Small intestine (tissue), 7 donors: ENCODE data around the gene POLD3. TPM values are rescaled to one million over a fixed set of nuclear protein-coding genes. Genes with fewer than 3 reads are reported as not detected.
A peak's percentile ranks its signal among the peaks of the same experiment; 100 is the strongest.
"Not testable (repeated sequence)": the region's sequence is repeated elsewhere in the genome, so short reads cannot be mapped to it uniquely, and the experiment has no call there.

Source experiments
- DNase-seq, 2 donors: peaks; one replicate each; pipeline versions ENCODE4 v3.0.0 to v3.0.0-alpha.2; 2013
- FAIRE-seq: peaks from 2 replicates; lab custom pipeline; 2012; peaks lifted over from hg19 to GRCh38; lab: Jason Lieb, UNC
- H3K27ac ChIP-seq, 3 donors: one replicate each; pipeline ENCODE4 v1.5.1; 2013; ENCODE audit warnings: low read length in 2 of 3, mild to moderate bottlenecking in 2 of 3, control low read depth in 1 of 3, inconsistent platforms in 1 of 3, low read depth in 1 of 3, moderate library complexity in 1 of 3
- H3K27me3 ChIP-seq, 3 donors: one replicate each; pipeline ENCODE4 v1.6.1; 2013; ENCODE audit warnings: low read length in 3 of 3, inconsistent platforms in 1 of 3; ENCODE audit not compliant: control insufficient read depth in 3 of 3, insufficient read depth in 3 of 3
- H3K36me3 ChIP-seq, 3 donors: one replicate each; pipeline ENCODE4 v1.6.1; 2013; ENCODE audit warnings: low read length in 3 of 3, inconsistent platforms in 1 of 3, low read depth in 1 of 3, mild to moderate bottlenecking in 1 of 3, moderate library complexity in 1 of 3; ENCODE audit not compliant: control insufficient read depth in 3 of 3, insufficient read depth in 2 of 3
- H3K4me1 ChIP-seq, 3 donors: one replicate each; pipeline ENCODE4 v1.6.1; 2013; ENCODE audit warnings: low read length in 2 of 3, inconsistent platforms in 1 of 3, low read depth in 1 of 3, mild to moderate bottlenecking in 1 of 3, moderate library complexity in 1 of 3; ENCODE audit not compliant: control insufficient read depth in 3 of 3, insufficient read depth in 2 of 3
- H3K4me3 ChIP-seq, 3 donors: one replicate each; pipeline ENCODE4 v1.5.1; 2013; ENCODE audit warnings: low read length in 3 of 3, control low read depth in 1 of 3, inconsistent platforms in 1 of 3, low read depth in 1 of 3, mild to moderate bottlenecking in 1 of 3, moderate library complexity in 1 of 3
- H3K9me3 ChIP-seq, 2 donors: one replicate each; pipeline ENCODE4 v1.6.1; 2013; ENCODE audit warnings: low read depth in 1 of 2, low read length in 1 of 2; ENCODE audit not compliant: control insufficient read depth in 2 of 2, insufficient read depth in 1 of 2
- WGBS, 3 donors: extraction: QIAGEN DNeasy Blood & Tissue Kit; methylation state at CpG; one replicate each; pipeline ENCODE4 v1.1.7; 2013; 5-methylcytosine and 5-hydroxymethylcytosine counted together
- polyA plus RNA-seq, 4 donors: library from polyadenylated mRNA; stranded (reverse) in 3 of 4; unstranded in 1 of 4; fragments of 200-250 nt in 3 of 4; fragments of 120-200 nt in 1 of 4; gene quantifications; one replicate each; pipeline versions ENCODE4 v1.2.1 to v1.2.3, GENCODE V29; 2013
- donor health status: healthy with polysubstance abuse.
- donor health status: control.
- donor health status: control.
- donor health status: Bipolar disorder and iron deficiency.
- donor health status: healthy.

The POLD3 gene
- polyA plus RNA-seq, 4 donors: 11.1 to 25.9 (median 14.1) TPM

DNA sequence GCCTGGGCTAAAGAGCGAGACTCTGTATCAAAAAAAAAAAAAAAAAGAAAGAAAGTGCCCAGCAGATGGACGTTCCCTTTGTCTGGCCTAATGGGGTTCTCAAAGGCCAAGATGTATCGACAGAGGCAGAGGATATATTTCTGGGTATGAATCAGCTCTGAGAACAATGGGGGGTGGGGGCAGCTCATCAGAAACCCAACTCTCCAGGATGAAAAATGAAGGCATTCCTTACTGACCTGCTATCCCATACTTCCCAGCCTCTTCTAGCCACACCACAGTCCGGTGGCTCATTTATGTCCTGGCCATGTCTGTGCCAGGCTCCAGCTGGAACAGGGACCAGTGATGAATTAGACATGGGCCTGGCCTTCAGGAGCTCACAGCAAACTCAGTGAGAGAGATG, 15.2 kb upstream of the POLD3 start:
- FAIRE-seq: no peak
- DNase-seq: no peak
- H3K27me3 ChIP-seq: no peaks in the 10 kb centered on the region
- no peaks in the 10 kb centered on the region for H3K36me3 ChIP-seq
- no peak overlapping the region for H3K27ac ChIP-seq
- H3K9me3 ChIP-seq: no peaks in the 10 kb centered on the region
- H3K4me3 ChIP-seq: no peak overlapping the region
- H3K4me1 ChIP-seq: peaks cover 0 to 10% (median 0%) of the 10 kb centered on the region in 3 donors
- WGBS, 3 donors: 82 to 88% (median 83%) methylated on average over 4 of the region's 4 CpGs

GRCh38 chr11:74577624-74578396, 14.6 kb upstream of the POLD3 start:
- H3K27ac ChIP-seq: no peak overlapping the region
- no peak for FAIRE-seq

GRCh38 chr11:74579577-74580270, 12.7 kb upstream of the POLD3 start:
- no peak for FAIRE-seq

More at GRCh38 chr11:74577624-74578396, 14.6 kb upstream of the POLD3 start:
- H3K9me3 ChIP-seq: no peaks in the 10 kb centered on the region
- H3K27me3 ChIP-seq: no peaks in the 10 kb centered on the region
- peaks cover 0 to 10% (median 3%) of the 10 kb centered on the region in 3 donors for H3K4me1 ChIP-seq
- no peak for DNase-seq
- WGBS, 3 donors: 76 to 85% (median 79%) methylated on average over 6 of the region's 6 CpGs
- no peak overlapping the region for H3K4me3 ChIP-seq
- no peaks in the 10 kb centered on the region for H3K36me3 ChIP-seq

GRCh38 chr11:74581954-74582547, 10.3 kb upstream of the POLD3 start:
- H3K4me1 ChIP-seq: peaks cover 0 to 6% (median 5%) of the 10 kb centered on the region in 3 donors
- no peaks in the 10 kb centered on the region for H3K9me3 ChIP-seq
- peak overlapping the region in 1 of 3 donors; percentile 80 for H3K27ac ChIP-seq
- 30 to 63% (median 42%) methylated on average over 4 of the region's 4 CpGs for WGBS, 3 donors
- H3K36me3 ChIP-seq: no peaks in the 10 kb centered on the region
- FAIRE-seq: no peak
- no peak overlapping the region for H3K4me3 ChIP-seq
- DNase-seq: peak; percentile 81 to 97
- no peaks in the 10 kb centered on the region for H3K27me3 ChIP-seq

More at GRCh38 chr11:74579577-74580270, 12.7 kb upstream of the POLD3 start:
- Histone ChIP-seq H3K4me1 (peaks cover 0 to 6% (median 5%) of the 10 kb centered on the region in 3 donors), H3K9me3 (no peaks in the 10 kb centered on the region), H3K27ac (peak overlapping the region in 1 of 3 donors; percentile 3), H3K27me3 (no peaks in the 10 kb centered on the region), H3K36me3 (no peaks in the 10 kb centered on the region), H3K4me3 (no peak overlapping the region)
- whole genome bisulfite sequencing, 3 donors: 31 to 59% (median 36%) methylated on average over 6 of the region's 6 CpGs
- DNase-seq: peak in 1 of 2 donors; percentile 55

- DNase-seq (peak; percentile 50 to 97), FAIRE-seq (no peak)
- Histone ChIP-seq H3K27ac (peak overlapping the region in 2 of 3 donors; percentile 50 to 80), H3K4me3 (no peak overlapping the region), H3K36me3 (no peaks in the 10 kb centered on the region), H3K4me1 (peaks cover 0 to 6% (median 5%) of the 10 kb centered on the region in 3 donors), H3K27me3 (no peaks in the 10 kb centered on the region), H3K9me3 (no peaks in the 10 kb centered on the region)
- 42 to 69% (median 57%) methylated on average over 3 of the region's 3 CpGs for WGBS, 3 donors
Measured at GRCh38 chr11:74583024-74583624, 9.3 kb upstream of the POLD3 start.

GRCh38 chr11:74590492-74590891, 1.9 kb upstream of the POLD3 start:
- H3K27ac ChIP-seq: not testable (repeated sequence)
- WGBS, 3 donors: 88 to 94% (median 90%) methylated on average over 6 to 7 of the region's 7 CpGs

DNA sequence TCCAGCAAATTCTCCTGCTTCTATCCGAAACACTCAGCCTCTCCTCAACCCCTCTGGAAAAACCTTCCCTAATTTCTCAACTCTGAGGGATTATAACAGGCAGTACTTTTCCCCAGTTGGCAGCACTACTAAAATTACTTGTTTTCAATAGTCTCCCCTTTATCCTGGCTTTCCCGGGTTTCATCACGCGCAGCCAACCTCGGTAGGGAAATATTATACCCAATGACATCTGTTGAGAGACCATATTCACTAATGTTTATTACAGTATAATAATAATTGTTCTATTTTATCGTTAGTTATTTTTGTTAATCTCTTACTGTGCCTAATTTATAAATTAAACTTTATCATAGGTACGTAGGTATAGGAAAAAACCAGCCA, 330 bp upstream of the POLD3 start:
- Histone ChIP-seq H3K9me3 (no peaks in the 10 kb centered on the region), H3K4me3 (peak overlapping the region in 2 of 3 donors; percentile 64 to 91), H3K27me3 (no peaks in the 10 kb centered on the region), H3K27ac (peak overlapping the region in 2 of 3 donors; percentile 34 to 85), H3K4me1 (peaks cover 0 to 6% (median 2%) of the 10 kb centered on the region in 3 donors), H3K36me3 (peaks cover 0 to 2% (median 0%) of the 10 kb centered on the region in 3 donors)
- WGBS, 3 donors: 14 to 19% (median 16%) methylated on average over 7 of the region's 7 CpGs
- DNase-seq (no peak), FAIRE-seq (no peak)

More at GRCh38 chr11:74590492-74590891, 1.9 kb upstream of the POLD3 start:
- DNase-seq, H3K36me3 ChIP-seq, H3K9me3 ChIP-seq, FAIRE-seq, H3K4me1 ChIP-seq, H3K4me3 ChIP-seq, H3K27me3 ChIP-seq: not testable (repeated sequence)

DNA sequence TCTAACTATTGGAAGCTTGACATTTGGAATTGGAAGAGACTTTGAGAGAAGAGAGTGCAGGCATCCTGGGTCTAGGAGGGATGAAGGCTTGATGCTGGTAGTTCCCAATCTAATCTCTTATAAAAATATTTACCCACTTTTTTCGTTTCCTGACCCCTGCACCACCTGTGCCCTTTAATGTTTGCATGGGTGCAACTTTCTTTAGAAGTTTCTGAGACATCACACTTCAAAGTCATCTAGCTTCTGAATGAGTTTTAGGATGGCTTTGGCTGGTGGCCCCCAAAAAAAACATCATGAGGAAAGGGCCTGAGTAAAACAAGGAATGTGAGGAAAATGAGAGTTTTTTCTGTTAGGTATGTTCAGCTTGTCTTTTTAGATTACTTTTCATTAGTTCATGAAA, 1.1 kb downstream of the POLD3 start:
- WGBS, 3 donors: 0 to 6% (median 4%) methylated on average over 1 of the region's 1 CpG
- Histone ChIP-seq H3K27ac (no peak overlapping the region), H3K27me3 (no peaks in the 10 kb centered on the region), H3K9me3 (no peaks in the 10 kb centered on the region), H3K4me1 (peaks cover 0 to 6% (median 2%) of the 10 kb centered on the region in 3 donors), H3K36me3 (peaks cover 0 to 10% (median 0%) of the 10 kb centered on the region in 3 donors), H3K4me3 (peak overlapping the region in 2 of 3 donors; percentile 64 to 91)
- FAIRE-seq (no peak), DNase-seq (no peak)
